ENCODE results near the gene CMKLR1. TPM values are rescaled to one million over a fixed set of nuclear protein-coding genes. Genes with fewer than 3 reads are reported as not detected.
A peak's percentile ranks its signal among the peaks of the same experiment; 100 is the strongest.

CMKLR1 gene
- total RNA-seq, 1 donor from 2014 or later: 45.3 TPM

- intact Hi-C loops (cut with DNase I): no loop called here
- H3K4me3 ChIP-seq: no peak overlapping the region
- H3K9me3 ChIP-seq: no peaks in the 10 kb centered on the region
- peaks cover 13 to 16% of the 10 kb centered on the region in 2 donors for H3K36me3 ChIP-seq
- no peak for DNase-seq (ENCODE audit: low spot score in 2 of 2)
- peak overlapping the region in 1 of 2 donors; percentile 1 for H3K27ac ChIP-seq
- no peaks in the 10 kb centered on the region for H3K27me3 ChIP-seq
- TF ChIP-seq CTCF (IDR thresholded peaks at IDR 0.05): no peak
- no peaks in the 10 kb centered on the region for H3K4me1 ChIP-seq
Observed at GRCh38 chr12:108296945-108297344, 42.2 kb downstream of the CMKLR1 start.

GRCh38 chr12:108295641-108296040, 43.5 kb downstream of the CMKLR1 start:
- Histone ChIP-seq H3K27me3 (no peaks in the 10 kb centered on the region), H3K36me3 (peaks cover 24 to 29% of the 10 kb centered on the region in 2 donors), H3K4me3 (no peak overlapping the region), H3K27ac (peak overlapping the region in 1 of 2 donors; percentile 1), H3K4me1 (no peaks in the 10 kb centered on the region), H3K9me3 (no peaks in the 10 kb centered on the region)
- intact Hi-C loops (cut with DNase I): no loop called here
- DNase-seq (ENCODE audit: low spot score in 2 of 2): no peak
- TF ChIP-seq CTCF (IDR thresholded peaks at IDR 0.05): no peak

GRCh38 chr12:108289350-108290161, 49.6 kb downstream of the CMKLR1 start:
- Histone ChIP-seq H3K9me3 (no peaks in the 10 kb centered on the region), H3K27ac (peak overlapping the region; percentile 37 to 38), H3K4me3 (no peak overlapping the region), H3K4me1 (peaks cover 0 to 8% of the 10 kb centered on the region in 2 donors), H3K36me3 (peaks cover 30 to 48% of the 10 kb centered on the region in 2 donors), H3K27me3 (no peaks in the 10 kb centered on the region)
- intact Hi-C loops (cut with DNase I): no loop called here
- no peak for TF ChIP-seq CTCF (IDR thresholded peaks at IDR 0.05)
- no peak for DNase-seq (ENCODE audit: low spot score in 2 of 2)

GRCh38 chr12:108287227-108287626, 51.9 kb downstream of the CMKLR1 start:
- Histone ChIP-seq H3K4me3 (no peak overlapping the region), H3K27ac (no peak overlapping the region), H3K36me3 (peaks cover 19 to 35% of the 10 kb centered on the region in 2 donors), H3K9me3 (no peaks in the 10 kb centered on the region), H3K4me1 (peaks cover 0 to 8% of the 10 kb centered on the region in 2 donors), H3K27me3 (no peaks in the 10 kb centered on the region)
- TF ChIP-seq CTCF (IDR thresholded peaks at IDR 0.05): no peak
- no peak for DNase-seq (ENCODE audit: low spot score in 2 of 2)
- intact Hi-C loops (cut with DNase I): no loop called here

GRCh38 chr12:108285016-108285415, 54.1 kb downstream of the CMKLR1 start:
- TF ChIP-seq CTCF (IDR thresholded peaks at IDR 0.05): no peak
- H3K27ac ChIP-seq: no peak overlapping the region
- H3K36me3 ChIP-seq: peaks cover 5 to 13% of the 10 kb centered on the region in 2 donors
- DNase-seq (ENCODE audit: low spot score in 2 of 2): no peak
- H3K9me3 ChIP-seq: no peaks in the 10 kb centered on the region
- peaks cover 0 to 5% of the 10 kb centered on the region in 2 donors for H3K4me1 ChIP-seq
- no peaks in the 10 kb centered on the region for H3K27me3 ChIP-seq
- H3K4me3 ChIP-seq: no peak overlapping the region
- intact Hi-C loops (cut with DNase I): no loop called here
